ENCODE data around the gene PTPRN2.

The PTPRN2 gene

DNA sequence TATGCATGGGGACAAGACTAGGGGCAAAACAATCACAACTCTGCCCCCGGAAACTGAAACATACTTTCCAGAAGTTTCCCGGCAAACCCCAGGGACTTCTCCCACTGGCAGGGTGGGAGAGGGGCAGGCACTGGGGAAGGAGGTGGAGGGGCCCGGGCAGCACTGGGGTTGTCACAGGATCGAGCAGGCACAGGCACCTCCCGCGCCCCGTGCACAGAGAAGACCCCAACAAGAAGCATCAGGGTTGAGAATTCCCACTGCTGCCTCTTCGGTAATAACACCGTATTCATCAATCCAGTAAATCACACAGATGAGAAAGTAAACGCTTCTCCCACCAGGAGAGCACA, 490.5 kb downstream of the PTPRN2 start:
- Mint-ChIP-seq H3K27me3 (peaks cover 0 to 7% of the 10 kb centered on the region in 2 donors), H3K36me3 (ENCODE audit: insufficient read depth) (no peaks in the 10 kb centered on the region), H3K4me3 (no peak overlapping the region), H3K9me3 (peaks cover 4 to 8% of the 10 kb centered on the region in 2 donors), H3K27ac (no peak overlapping the region), H3K4me1 (ENCODE audit: low read depth in 2 of 2) (no peaks in the 10 kb centered on the region)
- ATAC-seq (replicated peaks) (no peak), DNase-seq (no peak)

DNA sequence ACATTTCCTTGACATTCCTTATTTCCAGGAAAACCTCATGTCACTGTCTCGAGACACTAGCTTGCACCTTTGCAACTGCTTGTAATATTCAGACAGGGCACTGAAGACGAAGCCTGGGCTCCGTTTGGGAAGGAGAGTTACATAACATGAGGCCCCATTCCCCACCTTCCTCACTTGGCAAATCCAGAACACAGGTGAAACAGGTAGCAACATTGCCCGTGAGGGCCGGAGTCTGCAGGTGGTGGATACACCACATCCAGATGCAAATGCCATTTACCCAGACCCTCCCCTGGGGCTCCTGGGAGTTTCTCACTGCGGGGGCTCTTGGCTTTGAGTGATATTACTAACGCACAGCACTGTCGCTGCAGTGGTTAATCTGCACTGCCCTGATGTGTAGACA, 491.0 kb downstream of the PTPRN2 start:
- DNase-seq (no peak), ATAC-seq (replicated peaks) (no peak)
- peaks cover 0 to 2% of the 10 kb centered on the region in 2 donors for H3K27me3 Mint-ChIP-seq
- H3K27ac Mint-ChIP-seq, result no peak overlapping the region
- H3K9me3 Mint-ChIP-seq, result peaks cover 4 to 8% of the 10 kb centered on the region in 2 donors
- no peaks in the 10 kb centered on the region for H3K36me3 Mint-ChIP-seq (ENCODE audit: insufficient read depth)
- no peak overlapping the region for H3K4me3 Mint-ChIP-seq
- no peaks in the 10 kb centered on the region for H3K4me1 Mint-ChIP-seq (ENCODE audit: low read depth in 2 of 2)

DNA sequence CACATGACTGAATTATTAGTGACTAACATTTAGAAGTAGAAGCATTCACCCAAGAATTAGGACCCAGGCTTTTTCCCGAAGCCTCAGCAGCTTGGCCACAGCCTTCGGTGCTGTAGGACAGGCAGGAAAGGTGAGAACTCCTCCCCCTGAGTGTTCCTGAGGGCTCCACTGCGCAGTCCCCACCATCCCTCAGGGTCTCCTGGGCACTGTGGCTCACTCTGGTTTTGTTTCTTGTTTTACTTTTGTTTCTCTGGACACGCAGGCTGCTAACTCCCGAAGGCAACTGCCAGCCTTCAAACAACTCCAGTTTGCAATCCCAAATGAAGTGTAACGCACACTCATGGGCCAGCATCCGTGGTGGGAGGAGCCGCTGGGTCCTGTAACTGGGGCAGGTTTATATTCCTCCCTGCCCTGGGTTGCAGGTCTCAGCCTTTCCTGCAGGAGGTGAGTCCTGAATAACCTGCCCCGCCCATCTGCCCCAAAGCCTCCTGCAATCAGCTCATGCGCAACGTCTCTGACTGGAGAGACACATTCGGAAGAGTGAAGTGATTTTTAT, 492.9 kb downstream of the PTPRN2 start:
- Mint-ChIP-seq H3K27ac (no peak overlapping the region), H3K9me3 (peaks cover 4 to 14% of the 10 kb centered on the region in 2 donors), H3K27me3 (no peaks in the 10 kb centered on the region), H3K4me3 (no peak overlapping the region), H3K36me3 (ENCODE audit: insufficient read depth) (no peaks in the 10 kb centered on the region), H3K4me1 (ENCODE audit: low read depth in 2 of 2) (no peaks in the 10 kb centered on the region)
- ATAC-seq (replicated peaks) (no peak), DNase-seq (no peak)

DNA sequence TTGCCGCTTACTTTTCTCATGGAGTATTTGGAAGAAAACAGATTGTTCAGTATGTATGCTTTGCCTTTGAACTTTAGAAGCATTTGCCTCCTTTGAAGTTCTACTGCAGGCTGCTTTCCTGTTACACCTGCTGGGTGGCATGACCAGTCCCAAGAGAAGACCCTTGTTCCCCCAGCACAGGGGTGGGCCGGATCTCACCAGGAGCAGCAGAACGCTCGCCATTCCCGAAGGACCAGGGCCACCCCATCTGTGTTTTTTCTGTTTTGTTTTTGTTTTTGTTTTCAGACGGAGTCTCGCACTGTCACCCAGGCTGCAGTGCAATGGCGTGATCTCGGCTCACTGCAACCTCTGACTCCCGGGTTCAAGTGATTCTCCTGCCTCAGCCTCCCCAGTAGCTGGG, 493.6 kb downstream of the PTPRN2 start:
- ATAC-seq (replicated peaks) (no peak), DNase-seq (no peak)
- Mint-ChIP-seq H3K9me3 (peaks cover 4 to 18% of the 10 kb centered on the region in 2 donors), H3K27me3 (no peaks in the 10 kb centered on the region), H3K4me3 (no peak overlapping the region), H3K36me3 (ENCODE audit: insufficient read depth) (no peaks in the 10 kb centered on the region), H3K27ac (no peak overlapping the region), H3K4me1 (ENCODE audit: low read depth in 2 of 2) (no peaks in the 10 kb centered on the region)

DNA sequence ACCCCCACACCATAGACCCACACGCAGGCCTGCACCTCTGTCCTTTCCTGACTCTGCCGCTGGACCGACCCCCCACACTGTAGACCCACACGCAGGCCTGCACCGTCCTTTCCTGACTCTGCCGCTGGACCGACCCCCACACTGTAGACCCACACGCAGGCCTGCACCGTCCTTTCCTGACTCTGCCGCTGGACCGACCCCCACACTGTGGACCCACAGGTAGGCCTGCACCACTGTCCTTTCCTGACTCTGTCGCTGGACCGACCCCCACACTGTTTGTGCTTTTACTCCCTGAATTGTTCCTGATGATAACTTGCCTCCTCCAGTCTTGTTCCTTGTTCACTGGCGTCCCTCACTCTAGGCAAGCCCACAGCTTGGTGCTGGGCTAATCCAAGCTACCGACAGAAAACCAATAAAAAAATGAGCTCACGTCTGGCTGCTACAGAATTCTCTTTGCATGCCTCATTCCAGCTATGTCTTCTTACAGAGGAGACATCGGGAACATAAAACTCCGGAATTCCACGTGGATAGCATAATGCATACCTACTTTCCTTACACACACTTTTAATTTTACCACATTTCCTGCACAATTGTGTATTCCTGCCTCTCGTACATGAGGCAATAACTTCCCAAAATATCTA, 494.3 kb downstream of the PTPRN2 start:
- H3K9me3 Mint-ChIP-seq, result peaks cover 4 to 18% of the 10 kb centered on the region in 2 donors
- H3K27ac Mint-ChIP-seq, result no peak overlapping the region
- H3K4me1 Mint-ChIP-seq (ENCODE audit: low read depth in 2 of 2), result no peaks in the 10 kb centered on the region
- no peak for DNase-seq
- H3K36me3 Mint-ChIP-seq (ENCODE audit: insufficient read depth), result no peaks in the 10 kb centered on the region
- no peak overlapping the region for H3K4me3 Mint-ChIP-seq
- H3K27me3 Mint-ChIP-seq, result no peaks in the 10 kb centered on the region
- no peak for ATAC-seq (replicated peaks)

DNA sequence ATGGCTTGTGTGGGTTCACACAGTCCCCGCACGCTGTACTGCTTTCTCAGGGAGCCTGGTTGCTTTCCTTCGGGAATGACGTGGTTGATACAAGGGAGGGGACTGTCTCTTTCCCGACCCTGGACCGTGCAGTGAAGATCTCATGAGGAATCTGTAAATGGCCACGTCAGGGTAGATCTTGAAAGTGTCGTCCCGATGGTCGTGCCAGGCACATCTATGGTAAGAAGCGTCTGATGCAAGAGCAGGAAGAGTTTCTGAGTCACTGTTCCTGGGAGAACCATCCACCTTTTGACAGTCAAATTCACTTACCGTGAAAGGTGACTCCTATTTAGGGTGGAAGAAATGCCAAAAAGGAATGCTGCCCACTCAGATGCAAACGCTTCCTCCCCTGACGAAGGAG, 500.4 kb downstream of the PTPRN2 start:
- DNase-seq (no peak), ATAC-seq (replicated peaks) (no peak)
- Mint-ChIP-seq H3K36me3 (ENCODE audit: insufficient read depth) (no peaks in the 10 kb centered on the region), H3K4me1 (ENCODE audit: low read depth in 2 of 2) (no peaks in the 10 kb centered on the region), H3K27me3 (no peaks in the 10 kb centered on the region), H3K4me3 (no peak overlapping the region), H3K9me3 (peaks cover 9 to 28% of the 10 kb centered on the region in 2 donors), H3K27ac (no peak overlapping the region)

DNA sequence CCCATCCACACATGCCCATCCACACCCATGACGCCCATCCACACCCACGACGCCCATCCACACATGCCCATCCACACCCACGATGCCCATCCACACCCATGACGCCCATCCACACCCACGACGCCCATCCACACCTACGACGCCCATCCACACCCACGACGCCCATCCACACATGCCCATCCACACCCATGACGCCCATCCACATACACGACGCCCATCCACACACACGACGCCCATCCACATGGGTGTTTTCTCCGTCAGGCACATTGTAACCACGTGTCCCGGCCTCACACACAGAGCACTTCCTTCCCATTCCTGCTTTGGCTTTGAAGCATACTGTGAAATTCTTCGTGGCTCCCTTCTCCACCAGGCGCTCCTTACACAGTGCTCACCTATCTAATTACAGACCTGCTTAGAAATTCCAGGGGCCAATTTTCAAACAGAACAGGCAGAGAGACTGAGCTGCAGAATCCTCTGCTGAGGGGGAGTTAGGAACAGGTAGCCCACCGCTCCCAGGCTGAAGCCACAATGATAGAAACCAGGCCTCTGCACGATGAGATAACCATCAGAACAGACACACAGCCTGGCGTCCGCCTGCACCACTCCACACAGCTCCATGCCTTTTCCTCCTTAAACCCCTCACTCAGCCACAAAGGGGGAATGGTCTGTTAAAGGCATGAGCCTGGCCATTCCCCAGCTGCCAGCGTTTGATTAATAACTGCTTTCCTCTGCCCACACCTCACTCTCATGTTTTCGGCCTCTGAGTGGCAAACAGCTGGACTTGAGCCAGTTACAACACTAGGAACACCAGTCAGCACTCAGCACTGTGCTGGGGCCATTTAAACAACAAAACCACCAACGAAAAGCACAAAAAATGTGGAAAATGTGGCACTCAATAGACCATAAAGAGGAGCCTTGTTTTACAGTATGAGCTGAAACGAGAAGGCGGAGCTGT, 501.6 kb downstream of the PTPRN2 start:
- Mint-ChIP-seq H3K4me1 (ENCODE audit: low read depth in 2 of 2) (no peaks in the 10 kb centered on the region), H3K27me3 (no peaks in the 10 kb centered on the region), H3K27ac (no peak overlapping the region), H3K9me3 (peaks cover 9 to 28% of the 10 kb centered on the region in 2 donors), H3K4me3 (no peak overlapping the region), H3K36me3 (ENCODE audit: insufficient read depth) (no peaks in the 10 kb centered on the region)
- ATAC-seq (replicated peaks) (no peak), DNase-seq (no peak)

DNA sequence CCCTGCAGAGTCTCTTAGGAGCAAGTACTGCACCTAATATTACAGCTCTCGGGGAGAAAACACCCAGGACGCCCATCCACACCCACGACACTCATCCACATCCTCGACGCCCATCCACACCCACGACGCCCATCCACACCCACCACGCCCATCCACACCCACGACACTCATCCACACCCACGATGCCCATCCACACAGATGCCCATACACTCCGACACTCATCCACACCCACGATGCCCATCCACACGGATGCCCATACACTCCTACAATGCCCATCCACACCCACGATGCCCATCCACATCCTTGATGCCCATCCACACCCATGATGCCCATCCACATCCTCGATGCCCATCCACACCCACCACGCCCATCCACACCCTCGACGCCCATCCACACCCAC, 503.1 kb downstream of the PTPRN2 start:
- no peaks in the 10 kb centered on the region for H3K27me3 Mint-ChIP-seq
- no peak for ATAC-seq (replicated peaks)
- no peak overlapping the region for H3K27ac Mint-ChIP-seq
- no peak for DNase-seq
- H3K36me3 Mint-ChIP-seq (ENCODE audit: insufficient read depth), result no peaks in the 10 kb centered on the region
- H3K4me3 Mint-ChIP-seq, result no peak overlapping the region
- peaks cover 9 to 20% of the 10 kb centered on the region in 2 donors for H3K9me3 Mint-ChIP-seq
- H3K4me1 Mint-ChIP-seq (ENCODE audit: low read depth in 2 of 2), result no peaks in the 10 kb centered on the region

DNA sequence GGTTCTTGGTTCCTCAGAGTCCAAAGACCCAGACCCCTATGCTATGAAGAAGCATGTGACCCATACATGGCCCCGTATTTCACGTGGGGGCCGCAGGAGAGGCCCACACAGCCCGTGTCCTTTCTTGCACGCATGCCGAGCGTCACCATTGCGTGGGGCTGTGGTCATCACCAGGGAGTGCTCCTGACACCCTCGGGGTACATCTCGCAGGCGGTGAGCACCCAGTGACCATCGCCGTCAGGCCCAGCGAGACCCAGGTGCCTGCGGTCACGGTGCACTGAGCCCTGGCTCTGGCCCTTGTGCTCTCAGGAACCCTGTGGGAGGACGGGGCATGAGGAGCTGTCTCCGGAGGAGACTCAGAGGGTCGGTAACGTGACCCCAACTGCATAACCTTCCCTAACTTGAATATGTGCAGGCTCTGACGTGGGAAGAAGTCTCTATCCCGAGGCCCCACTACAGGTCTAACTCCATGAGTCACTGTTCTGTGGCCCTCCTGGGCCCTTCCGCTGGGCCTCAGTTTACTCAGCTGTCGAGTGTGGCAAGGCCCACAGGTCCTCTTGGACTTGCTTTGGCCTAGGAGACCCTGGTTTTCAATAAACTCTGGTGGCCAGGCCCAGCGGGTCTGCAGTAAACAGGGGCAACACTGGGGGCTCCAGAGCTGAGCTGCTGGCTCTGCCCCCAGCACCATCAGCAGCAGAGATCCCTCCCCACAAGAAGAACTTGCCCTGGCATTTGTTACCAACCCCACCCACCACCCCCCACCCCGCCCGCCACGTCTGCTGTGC, 503.9 kb downstream of the PTPRN2 start:
- no peaks in the 10 kb centered on the region for H3K4me1 Mint-ChIP-seq (ENCODE audit: low read depth in 2 of 2)
- H3K27ac Mint-ChIP-seq, result no peak overlapping the region
- DNase-seq (no peak), ATAC-seq (replicated peaks) (no peak)
- H3K4me3 Mint-ChIP-seq, result no peak overlapping the region
- H3K27me3 Mint-ChIP-seq, result no peaks in the 10 kb centered on the region
- H3K9me3 Mint-ChIP-seq, result peaks cover 9 to 17% of the 10 kb centered on the region in 2 donors
- H3K36me3 Mint-ChIP-seq (ENCODE audit: insufficient read depth), result no peaks in the 10 kb centered on the region

DNA sequence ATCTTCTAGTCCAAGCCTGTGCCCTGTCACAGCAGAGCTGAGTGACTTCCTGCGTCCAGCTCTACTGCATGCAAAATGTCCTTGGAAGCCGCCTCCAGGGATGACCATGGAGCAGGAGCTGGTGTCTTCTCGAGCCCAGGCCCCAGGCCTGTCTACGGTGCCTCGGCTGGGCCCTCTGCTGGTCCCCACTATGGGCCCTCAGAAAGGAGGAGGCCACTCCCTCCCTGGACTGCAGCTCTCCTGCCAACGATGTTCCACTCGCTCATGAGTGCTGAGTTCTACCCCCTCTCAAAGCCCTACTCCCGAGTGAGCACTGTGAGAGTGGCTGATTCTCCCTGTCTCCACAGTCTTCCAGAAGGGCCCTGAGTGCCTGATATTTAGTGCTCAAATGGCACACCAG, 504.9 kb downstream of the PTPRN2 start:
- H3K4me3 Mint-ChIP-seq, result no peak overlapping the region
- no peak for ATAC-seq (replicated peaks)
- no peak for DNase-seq
- H3K4me1 Mint-ChIP-seq (ENCODE audit: low read depth in 2 of 2), result no peaks in the 10 kb centered on the region
- no peak overlapping the region for H3K27ac Mint-ChIP-seq
- no peaks in the 10 kb centered on the region for H3K27me3 Mint-ChIP-seq
- H3K36me3 Mint-ChIP-seq (ENCODE audit: insufficient read depth), result no peaks in the 10 kb centered on the region
- peaks cover 9 to 17% of the 10 kb centered on the region in 2 donors for H3K9me3 Mint-ChIP-seq

DNA sequence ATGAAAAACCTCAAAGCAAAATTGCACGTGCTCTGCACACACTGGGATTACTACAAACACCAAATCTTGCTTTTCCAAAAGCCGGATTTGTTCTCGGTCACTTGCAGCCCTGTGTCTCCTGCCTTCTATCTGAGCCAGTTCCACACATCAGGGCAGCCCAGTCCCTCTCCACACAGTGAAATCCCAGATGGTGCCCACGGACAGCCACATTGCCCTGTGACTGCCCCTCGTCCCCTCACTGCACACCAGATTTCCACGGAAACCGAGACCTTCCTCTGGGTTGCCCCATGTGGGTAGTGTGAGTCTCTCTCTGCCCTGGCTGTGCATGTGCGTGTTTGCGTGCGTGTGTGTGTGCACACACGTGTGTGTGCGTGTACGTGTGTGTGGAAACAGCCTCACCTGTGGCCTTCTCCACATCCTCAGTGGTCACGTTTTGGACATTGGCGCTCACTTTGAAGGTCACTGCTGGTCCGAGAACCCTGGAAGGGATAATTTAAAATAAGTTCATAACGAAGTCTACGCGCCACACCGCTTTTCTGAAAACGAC, 506.7 kb downstream of the PTPRN2 start:
- H3K9me3 Mint-ChIP-seq, result peaks cover 5 to 11% of the 10 kb centered on the region in 2 donors
- no peak overlapping the region for H3K27ac Mint-ChIP-seq
- no peak for DNase-seq
- H3K27me3 Mint-ChIP-seq, result no peaks in the 10 kb centered on the region
- H3K36me3 Mint-ChIP-seq (ENCODE audit: insufficient read depth), result no peaks in the 10 kb centered on the region
- no peak for ATAC-seq (replicated peaks)
- no peaks in the 10 kb centered on the region for H3K4me1 Mint-ChIP-seq (ENCODE audit: low read depth in 2 of 2)
- H3K4me3 Mint-ChIP-seq, result no peak overlapping the region

DNA sequence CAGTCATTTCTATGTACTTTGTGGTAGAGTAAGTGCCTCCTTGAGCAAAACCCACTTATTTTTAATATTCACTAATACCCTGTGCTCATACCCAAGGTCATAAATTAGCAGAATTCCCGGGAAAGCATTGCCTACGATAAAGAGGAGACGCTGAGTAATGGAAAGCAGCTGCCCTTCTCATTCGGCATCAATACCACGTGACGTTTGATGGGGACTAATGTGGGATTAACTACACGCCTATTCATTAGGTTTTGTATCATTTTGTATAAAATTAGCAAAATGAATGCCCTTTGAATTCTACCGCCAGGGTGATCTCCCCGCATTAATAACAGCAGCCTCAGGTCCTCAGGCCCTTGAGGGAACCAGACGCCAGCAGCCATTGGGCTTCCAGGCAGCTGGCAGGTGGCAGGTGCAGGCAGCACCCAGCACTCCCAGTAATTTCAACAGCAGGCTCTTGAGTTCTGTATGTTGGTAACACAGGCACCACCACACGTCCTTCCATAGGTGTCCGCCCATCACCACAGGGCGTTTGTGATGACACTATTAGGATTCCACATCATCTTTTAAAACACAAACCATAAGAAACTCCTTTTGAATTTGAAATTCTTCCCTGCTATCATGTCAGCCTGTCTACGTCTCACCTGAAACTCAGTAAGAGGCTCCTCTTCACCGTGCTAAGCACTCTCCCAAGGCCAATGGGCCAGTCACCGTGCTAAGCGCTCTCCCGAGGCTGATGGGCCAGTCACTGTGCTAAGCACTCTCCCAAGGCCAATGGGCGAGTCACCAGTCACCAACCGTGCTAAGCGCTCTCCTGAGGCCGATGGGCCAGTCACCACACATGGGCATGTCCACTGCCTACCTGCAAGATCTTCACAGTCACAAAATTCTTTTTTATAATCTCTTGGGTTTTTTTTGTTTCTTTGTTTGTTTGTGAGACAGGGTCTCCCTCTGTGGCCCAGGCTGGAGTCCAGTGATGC, 509.4 kb downstream of the PTPRN2 start:
- Mint-ChIP-seq H3K36me3 (ENCODE audit: insufficient read depth) (no peaks in the 10 kb centered on the region), H3K27me3 (no peaks in the 10 kb centered on the region), H3K27ac (no peak overlapping the region), H3K4me3 (no peak overlapping the region), H3K4me1 (ENCODE audit: low read depth in 2 of 2) (no peaks in the 10 kb centered on the region), H3K9me3 (no peaks in the 10 kb centered on the region)
- no peak for DNase-seq
- no peak for ATAC-seq (replicated peaks)

Measured in effector memory CD8-positive, alpha-beta T cell (primary cell).